A673 (cell line): ENCODE data around the gene CCNY. TPM values are rescaled to one million over a fixed set of nuclear protein-coding genes. Genes with fewer than 3 reads are reported as not detected.
"Not testable (repeated sequence)": the region's sequence is repeated elsewhere in the genome, so short reads cannot be mapped to it uniquely, and the experiment has no call there.

Experiments
- BruUV-seq: library from RNA; stranded (reverse); fragments of 400-500 nt; replicated peaks from 2 replicates; lab custom pipeline; 2021; lab: Mats Ljungman, UMichigan
- CTCF ChIA-PET: fragments of 300-600 bp; sonication (Branson Sonifier 250); formaldehyde crosslinking; loops from one replicate; lab custom pipeline; 2022; ENCODE audit warnings: antibody characterized with exemption; lab: Charles Lee
- POLR2A ChIA-PET: fragments of 300-600 bp; sonication (Branson Sonifier 250); formaldehyde crosslinking; loops from one replicate; lab custom pipeline; 2022; ENCODE audit warnings: antibody characterized with exemption; ENCODE audit not compliant: low non-redundant PET; lab: Charles Lee
- DNase-seq: peaks from one replicate; pipeline ENCODE4 v3.0.0-alpha.2; 2015; ENCODE audit warnings: low spot score
- H3K27ac ChIP-seq: fragments of 200-600 bp; sonication (generic); 2 replicates; pipeline ENCODE4 v1.5.1; 2016; ENCODE audit warnings: mixed run types, low read depth, mild to moderate bottlenecking, mixed read lengths, antibody characterized with exemption, low read length; ENCODE audit not compliant: poor library complexity, severe bottlenecking
- H3K27me3 ChIP-seq: fragments of 200-600 bp; sonication (generic); replicated peaks from 2 replicates; pipeline ENCODE4 v1.6.1; 2017; ENCODE audit warnings: mixed run types, low read depth, mild to moderate bottlenecking, mixed read lengths, antibody characterized with exemption, low read length; ENCODE audit not compliant: insufficient read depth, poor library complexity
- H3K36me3 ChIP-seq: fragments of 200-600 bp; sonication (generic); 2 replicates; pipeline ENCODE4 v1.6.1; 2016; ENCODE audit warnings: mixed run types, mild to moderate bottlenecking, mixed read lengths, antibody characterized with exemption, low read length; ENCODE audit not compliant: insufficient read depth, poor library complexity, severe bottlenecking
- H3K4me1 ChIP-seq: fragments of 200-600 bp; sonication (generic); 2 replicates; pipeline ENCODE4 v1.6.1; 2017; ENCODE audit warnings: mixed run types, mild to moderate bottlenecking, mixed read lengths, antibody characterized with exemption, low read length; ENCODE audit not compliant: insufficient read depth, poor library complexity, severe bottlenecking
- H3K4me3 ChIP-seq: fragments of 200-600 bp; sonication (generic); 2 replicates; pipeline ENCODE4 v1.5.1; 2016; ENCODE audit warnings: low read depth, mixed run types, mild to moderate bottlenecking, mixed read lengths, low read length; ENCODE audit not compliant: poor library complexity, severe bottlenecking
- H3K9me3 ChIP-seq: fragments of 200-600 bp; sonication (generic); 2 replicates; pipeline ENCODE4 v1.6.1; 2016; ENCODE audit warnings: mixed run types, low read depth, mild to moderate bottlenecking, mixed read lengths, antibody characterized with exemption, low read length; ENCODE audit not compliant: poor library complexity, severe bottlenecking
- CTCF ChIP-seq: fragments of 300-800, 200-600 bp; sonication (generic); conservative IDR thresholded peaks from 2 replicates; pipeline ENCODE4 v1.5.1; 2017; ENCODE audit warnings: low read depth, mild to moderate bottlenecking, antibody characterized with exemption, low read length, moderate library complexity, mixed read lengths
- EZH2 ChIP-seq: fragments of 200-600 bp; sonication (generic); IDR thresholded peaks from 2 replicates; pipeline ENCODE4 v1.6.1; 2017; ENCODE audit warnings: borderline replicate concordance, low read depth, mild to moderate bottlenecking, mixed read lengths, antibody characterized with exemption, low read length; ENCODE audit not compliant: poor library complexity, severe bottlenecking
- intact Hi-C: fragments of 100-400 bp; cut with micrococcal nuclease; formaldehyde crosslinking; loops from one replicate; pipeline ENCODE4 v1.10.0; 2022; ENCODE audit not compliant: unreplicated experiment
- total RNA-seq: library from RNA; stranded (reverse); gene quantifications from 2 replicates; pipeline ENCODE4 v1.2.3, GENCODE V29; 2021

CCNY gene
- total RNA-seq, 1 experiment from 2014 or later = 84.8 TPM

DNA sequence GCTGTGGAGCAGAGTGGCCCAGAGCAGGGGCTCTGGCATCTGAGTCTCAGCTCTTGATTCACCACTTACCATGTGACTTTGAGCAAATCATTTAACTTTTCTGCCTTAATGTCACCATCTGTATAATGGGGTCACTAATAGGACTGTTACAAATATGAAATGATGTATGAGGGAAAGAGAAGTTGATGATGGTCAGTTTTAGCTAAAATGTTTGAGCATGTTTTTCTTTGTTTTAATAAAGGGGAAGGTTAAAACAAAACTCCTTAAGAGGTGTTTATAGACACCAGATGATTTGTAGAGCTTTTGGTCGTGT, 81.0 kb downstream of the CCNY start:
- CTCF ChIA-PET = no interaction called here
- DNase-seq = no peak
- no peak overlapping the region for H3K4me3 ChIP-seq
- H3K9me3 ChIP-seq = no peaks in the 10 kb centered on the region
- no peaks in the 10 kb centered on the region for H3K27me3 ChIP-seq
- POLR2A ChIA-PET = no interaction called here
- no peak overlapping the region for H3K27ac ChIP-seq
- TF ChIP-seq EZH2 (no peak), CTCF (no peak)
- peaks cover 58% of the 10 kb centered on the region for H3K4me1 ChIP-seq
- no TSS peak for BruUV-seq
- H3K36me3 ChIP-seq = no peaks in the 10 kb centered on the region
- intact Hi-C loops = no loop called here

DNA sequence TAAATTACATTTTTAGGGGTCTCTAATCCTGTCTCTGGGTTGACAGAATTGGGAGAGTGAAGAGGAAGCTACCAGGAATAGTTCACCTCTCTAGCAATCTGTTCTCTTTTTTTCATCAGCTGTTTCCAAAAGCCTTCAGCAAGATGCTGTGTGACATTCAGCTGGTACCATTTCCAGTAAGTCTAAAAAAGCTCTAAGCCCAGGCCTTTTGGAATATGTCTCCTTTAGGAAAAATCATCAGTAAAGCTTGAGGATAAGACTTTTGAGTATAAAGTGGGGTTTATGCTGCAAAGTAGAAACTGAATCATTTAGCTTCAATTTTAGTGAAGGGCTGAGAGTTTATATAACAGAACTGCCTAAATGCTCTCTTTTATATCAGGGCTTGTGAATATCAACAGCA, 81.5 kb downstream of the CCNY start:
- no peaks in the 10 kb centered on the region for H3K27me3 ChIP-seq
- POLR2A ChIA-PET = no interaction called here
- peaks cover 58% of the 10 kb centered on the region for H3K4me1 ChIP-seq
- DNase-seq = no peak
- TF ChIP-seq CTCF (no peak), EZH2 (no peak)
- CTCF ChIA-PET = no interaction called here
- no TSS peak for BruUV-seq
- intact Hi-C loops = no loop called here
- H3K9me3 ChIP-seq = no peaks in the 10 kb centered on the region
- no peak overlapping the region for H3K27ac ChIP-seq
- H3K4me3 ChIP-seq = no peak overlapping the region
- H3K36me3 ChIP-seq = no peaks in the 10 kb centered on the region

GRCh38 chr10:35418580-35418979, 82.3 kb downstream of the CCNY start:
- H3K36me3 ChIP-seq, DNase-seq, H3K27ac ChIP-seq, H3K27me3 ChIP-seq, CTCF ChIA-PET, BruUV-seq, POLR2A ChIA-PET, intact Hi-C loops, H3K4me3 ChIP-seq, H3K9me3 ChIP-seq: not testable (repeated sequence)
- peaks cover 53% of the 10 kb centered on the region for H3K4me1 ChIP-seq

DNA sequence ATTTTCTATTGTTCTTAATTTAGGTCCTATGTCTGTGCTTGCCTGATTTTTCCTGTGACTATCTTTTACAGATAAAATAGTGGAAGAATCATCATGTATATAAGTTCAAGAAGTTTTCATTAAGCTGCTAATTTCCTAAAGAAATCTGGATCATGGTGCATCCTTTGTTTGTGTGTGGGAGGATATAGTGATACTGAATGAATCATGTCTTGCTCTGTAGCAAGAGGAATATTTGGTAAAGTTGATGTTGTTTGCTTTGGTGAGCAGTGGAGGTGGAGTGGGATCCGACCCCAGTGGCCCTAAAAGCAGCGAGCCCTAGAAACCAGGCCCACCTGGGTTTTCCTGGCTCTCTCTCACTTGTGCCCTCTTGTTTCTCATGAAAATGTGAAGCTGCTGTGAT, 83.7 kb downstream of the CCNY start:
- Histone ChIP-seq H3K27ac (no peak overlapping the region), H3K4me1 (peaks cover 58% of the 10 kb centered on the region), H3K4me3 (no peak overlapping the region), H3K9me3 (no peaks in the 10 kb centered on the region), H3K27me3 (no peaks in the 10 kb centered on the region), H3K36me3 (no peaks in the 10 kb centered on the region)
- no peak for TF ChIP-seq CTCF
- TF ChIP-seq EZH2 = no peak
- POLR2A ChIA-PET = no interaction called here
- no peak for DNase-seq
- CTCF ChIA-PET = interaction anchor here (0.5 kb wide), 1 partner anchor 244 kb away, joined by 3 read pairs; no protein-coding TSS in a partner anchor
- intact Hi-C loops = loop anchor here (2.0 kb wide), 1 partner anchor 19 kb away; no protein-coding TSS in a partner anchor
- BruUV-seq = no TSS peak
